ENCODE measurements around the gene EFNA3. TPM values are rescaled to one million over a fixed set of nuclear protein-coding genes. Genes with fewer than 3 reads are reported as not detected.

The EFNA3 gene
- total RNA-seq, 1 experiment from 2014 or later = 12.5 TPM

GRCh38 chr1:155077346-155077745 lies 1.3 kb upstream of the EFNA3 start (continued):
- no peak for TF ChIP-seq ZSCAN18 (CRISPR knock-in tag; IDR thresholded peaks at IDR 0.05)
- TF ChIP-seq AR (CRISPR knock-in tag; IDR thresholded peaks at IDR 0.05) = no peak
- TF ChIP-seq ATF2 (CRISPR knock-in tag; IDR thresholded peaks at IDR 0.05; ENCODE audit: borderline replicate concordance, low read depth) = no peak
- no peak for TF ChIP-seq JUN (CRISPR knock-in tag; IDR thresholded peaks at IDR 0.05)
- no peak for TF ChIP-seq PREB (CRISPR knock-in tag; IDR thresholded peaks at IDR 0.05; ENCODE audit: borderline replicate concordance)

- H3K36me3 Mint-ChIP-seq = no peaks in the 10 kb centered on the region
- no peaks in the 10 kb centered on the region for H3K9me3 Mint-ChIP-seq
- H3K27me3 Mint-ChIP-seq (ENCODE audit: low read depth) = peaks cover 81% of the 10 kb centered on the region
- H3K4me1 Mint-ChIP-seq = peaks cover 31% of the 10 kb centered on the region
- ChIA-PET POLR2A (interaction anchor here (0.6 to 1.6 kb wide), 4 partner anchors 16 to 108 kb away, joined by 3 to 5 read pairs (median 3); partner anchors contain the start of gene SHC1), CTCF (interaction anchor here (0.7 to 7.7 kb wide), 10 partner anchors 8 to 96 kb away, joined by 3 to 109 read pairs (median 12); partner anchors contain the start of genes ADAM15, EFNA4, KRTCAP2 and TRIM46)
- no peak for ATAC-seq
- H3K27ac Mint-ChIP-seq = no peak overlapping the region
- no peak for DNase-seq (ENCODE audit: low spot score)
- H3K4me3 Mint-ChIP-seq = peak overlapping the region; percentile 76
- TF ChIP-seq IRF2 (CRISPR knock-in tag; IDR thresholded peaks at IDR 0.05; ENCODE audit: borderline replicate concordance, low read depth) = no peak
- TF ChIP-seq ZNF532 (CRISPR knock-in tag; IDR thresholded peaks at IDR 0.05; ENCODE audit: borderline replicate concordance) = no peak
- TF ChIP-seq ARID4B (CRISPR knock-in tag; IDR thresholded peaks at IDR 0.05; ENCODE audit: borderline replicate concordance) = no peak
- TF ChIP-seq TCF7 (CRISPR knock-in tag; IDR thresholded peaks at IDR 0.05; ENCODE audit: low read depth) = no peak
- no peak for TF ChIP-seq TP53 (CRISPR knock-in tag; IDR thresholded peaks at IDR 0.05)
These were observed 735 bp upstream of the EFNA3 start for GRCh38 chr1:155077758-155078445.
